ENCODE data around the gene FIGNL2. TPM values are rescaled to one million over a fixed set of nuclear protein-coding genes. Genes with fewer than 3 reads are reported as not detected.
"Not testable (repeated sequence)": the region's sequence is repeated elsewhere in the genome, so short reads cannot be mapped to it uniquely, and the experiment has no call there.

The FIGNL2 gene
- total and polyA plus RNA-seq, 2 donors (not counting 1 experiment from before 2014, with no cell fraction given), result 0.07 to 0.17 TPM

DNA sequence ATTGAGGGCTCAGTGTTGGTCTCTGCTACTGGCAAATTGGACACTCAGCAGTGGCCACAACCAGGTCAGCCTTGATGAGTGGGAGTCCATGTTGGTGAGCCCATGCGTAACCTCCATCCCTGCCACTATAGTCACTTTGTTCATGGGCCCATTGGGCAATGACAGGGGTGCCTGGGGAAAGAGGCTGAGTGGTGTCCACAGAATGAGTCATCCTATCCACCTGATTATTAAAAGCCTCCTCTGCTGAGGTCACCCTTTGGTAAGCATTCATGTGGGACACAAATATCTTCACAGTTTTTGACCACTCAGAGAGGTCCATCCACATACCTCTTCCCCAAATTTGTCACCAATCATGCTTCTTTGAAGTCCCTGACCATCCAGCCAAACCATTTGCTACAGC lies 50.0 kb downstream of the FIGNL2 start:
- Histone ChIP-seq H3K9ac (ENCODE audit: insufficient read depth, low read length) (no peak overlapping the region), H3K9me3 (ENCODE audit: control insufficient read depth, insufficient read depth, low read depth, low read length) (no peaks in the 10 kb centered on the region), H3K4me2 (ENCODE audit: extremely low read depth, insufficient read depth, low read length) (no peak overlapping the region), H3K27me3 (ENCODE audit: control insufficient read depth, insufficient read depth, low read length) (no peaks in the 10 kb centered on the region), H3K36me3 (ENCODE audit: control insufficient read depth, insufficient read depth, low read length) (no peaks in the 10 kb centered on the region), H3K4me1 (ENCODE audit: control insufficient read depth, extremely low read depth, insufficient read depth, low read length) (no peaks in the 10 kb centered on the region), H4K20me1 (ENCODE audit: control insufficient read depth, extremely low read depth, insufficient read depth, low read length) (no peaks in the 10 kb centered on the region), H2AFZ (ENCODE audit: low read length) (no peak overlapping the region), H3K27ac (ENCODE audit: insufficient read depth, low read length) (no peak overlapping the region), H3K79me2 (ENCODE audit: control insufficient read depth, insufficient read depth, low read length) (no peaks in the 10 kb centered on the region), H3K4me3 (replicated peaks in 1 of 4; ENCODE audit: control extremely low read depth in 1 of 4, insufficient read depth in 1 of 4, low read depth in 3 of 4, low read length in 4 of 4) (no peak overlapping the region)
- no peak for DNase-seq (ENCODE audit: low read depth in 2 of 2)
- no peak for TF ChIP-seq EZH2 (IDR thresholded peaks at IDR 0.05; ENCODE audit: low read length, missing control alignments)
- TF ChIP-seq, protein P1, sequence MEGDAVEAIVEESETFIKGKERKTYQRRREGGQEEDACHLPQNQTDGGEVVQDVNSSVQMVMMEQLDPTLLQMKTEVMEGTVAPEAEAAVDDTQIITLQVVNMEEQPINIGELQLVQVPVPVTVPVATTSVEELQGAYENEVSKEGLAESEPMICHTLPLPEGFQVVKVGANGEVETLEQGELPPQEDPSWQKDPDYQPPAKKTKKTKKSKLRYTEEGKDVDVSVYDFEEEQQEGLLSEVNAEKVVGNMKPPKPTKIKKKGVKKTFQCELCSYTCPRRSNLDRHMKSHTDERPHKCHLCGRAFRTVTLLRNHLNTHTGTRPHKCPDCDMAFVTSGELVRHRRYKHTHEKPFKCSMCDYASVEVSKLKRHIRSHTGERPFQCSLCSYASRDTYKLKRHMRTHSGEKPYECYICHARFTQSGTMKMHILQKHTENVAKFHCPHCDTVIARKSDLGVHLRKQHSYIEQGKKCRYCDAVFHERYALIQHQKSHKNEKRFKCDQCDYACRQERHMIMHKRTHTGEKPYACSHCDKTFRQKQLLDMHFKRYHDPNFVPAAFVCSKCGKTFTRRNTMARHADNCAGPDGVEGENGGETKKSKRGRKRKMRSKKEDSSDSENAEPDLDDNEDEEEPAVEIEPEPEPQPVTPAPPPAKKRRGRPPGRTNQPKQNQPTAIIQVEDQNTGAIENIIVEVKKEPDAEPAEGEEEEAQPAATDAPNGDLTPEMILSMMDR (conservative IDR thresholded peaks at IDR 0.05 in 1 of 2, IDR thresholded peaks at IDR 0.05 in 1 of 2; ENCODE audit: low read depth in 1 of 2, low read length in 2 of 2), result no peak

DNA sequence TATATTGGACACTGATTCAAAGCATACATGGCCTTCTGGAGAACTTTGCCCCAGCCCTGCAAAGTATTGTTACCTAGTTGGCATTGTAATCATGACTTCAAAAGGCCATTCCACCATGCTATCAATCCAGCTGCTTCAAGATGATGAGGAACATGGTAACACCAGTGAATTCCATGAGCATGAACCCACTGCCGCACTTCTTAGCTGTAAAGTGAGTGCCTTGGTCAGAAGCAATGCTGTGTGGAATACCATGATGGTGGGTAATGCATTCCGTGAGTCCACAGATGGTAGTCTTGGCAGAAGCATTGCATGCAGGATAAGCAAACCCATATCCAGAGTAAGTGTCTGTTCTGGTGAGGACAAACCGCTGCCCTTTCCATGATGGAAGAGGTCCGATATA lies 50.5 kb downstream of the FIGNL2 start:
- H3K4me1 ChIP-seq (ENCODE audit: control insufficient read depth, extremely low read depth, insufficient read depth, low read length); H3K4me2 ChIP-seq (ENCODE audit: extremely low read depth, insufficient read depth, low read length); H3K27ac ChIP-seq (ENCODE audit: insufficient read depth, low read length); H3K79me2 ChIP-seq (ENCODE audit: control insufficient read depth, insufficient read depth, low read length); H3K36me3 ChIP-seq (ENCODE audit: control insufficient read depth, insufficient read depth, low read length); H2AFZ ChIP-seq (ENCODE audit: low read length); DNase-seq (ENCODE audit: low read depth in 2 of 2); H3K27me3 ChIP-seq (ENCODE audit: control insufficient read depth, insufficient read depth, low read length); H4K20me1 ChIP-seq (ENCODE audit: control insufficient read depth, extremely low read depth, insufficient read depth, low read length); H3K9me3 ChIP-seq (ENCODE audit: control insufficient read depth, insufficient read depth, low read depth, low read length); H3K9ac ChIP-seq (ENCODE audit: insufficient read depth, low read length); H3K4me3 ChIP-seq (replicated peaks in 1 of 4; ENCODE audit: control extremely low read depth in 1 of 4, insufficient read depth in 1 of 4, low read depth in 3 of 4, low read length in 4 of 4): not testable (repeated sequence)

DNA sequence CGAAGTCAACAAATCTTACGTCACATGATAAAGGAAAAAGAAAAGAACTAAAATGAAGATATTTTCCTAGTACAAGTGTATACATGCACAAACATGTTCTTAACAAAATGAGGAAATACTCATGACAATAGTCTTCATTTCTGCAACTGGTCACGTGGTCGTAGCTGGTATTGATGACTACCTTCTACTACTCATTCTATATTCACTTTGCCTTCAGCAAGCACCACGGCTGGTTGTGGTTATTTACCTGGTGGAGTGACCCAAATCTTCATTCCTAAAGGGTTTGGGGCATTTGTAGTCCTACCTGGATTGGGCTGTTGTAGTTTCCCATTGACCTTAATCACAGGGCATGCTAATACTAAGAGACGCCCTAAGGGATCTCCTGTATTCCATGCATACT lies 51.2 kb downstream of the FIGNL2 start:
- Histone ChIP-seq H4K20me1 (ENCODE audit: control insufficient read depth, extremely low read depth, insufficient read depth, low read length) (no peaks in the 10 kb centered on the region), H3K27ac (ENCODE audit: insufficient read depth, low read length) (no peak overlapping the region), H3K9me3 (ENCODE audit: control insufficient read depth, insufficient read depth, low read depth, low read length) (no peaks in the 10 kb centered on the region), H3K36me3 (ENCODE audit: control insufficient read depth, insufficient read depth, low read length) (no peaks in the 10 kb centered on the region), H2AFZ (ENCODE audit: low read length) (no peak overlapping the region), H3K4me2 (ENCODE audit: extremely low read depth, insufficient read depth, low read length) (no peak overlapping the region), H3K4me1 (ENCODE audit: control insufficient read depth, extremely low read depth, insufficient read depth, low read length) (no peaks in the 10 kb centered on the region), H3K4me3 (replicated peaks in 1 of 4; ENCODE audit: control extremely low read depth in 1 of 4, insufficient read depth in 1 of 4, low read depth in 3 of 4, low read length in 4 of 4) (no peak overlapping the region), H3K27me3 (ENCODE audit: control insufficient read depth, insufficient read depth, low read length) (no peaks in the 10 kb centered on the region), H3K79me2 (ENCODE audit: control insufficient read depth, insufficient read depth, low read length) (no peaks in the 10 kb centered on the region), H3K9ac (ENCODE audit: insufficient read depth, low read length) (no peak overlapping the region)
- TF ChIP-seq, protein P1 (conservative IDR thresholded peaks at IDR 0.05 in 1 of 2, IDR thresholded peaks at IDR 0.05 in 1 of 2; ENCODE audit: low read depth in 1 of 2, low read length in 2 of 2), result no peak
- TF ChIP-seq EZH2 (IDR thresholded peaks at IDR 0.05; ENCODE audit: low read length, missing control alignments), result no peak
- no peak for DNase-seq (ENCODE audit: low read depth in 2 of 2)
